Frontal cortex (tissue), 4 donors: ENCODE results near the gene FUNDC2. TPM values are rescaled to one million over a fixed set of nuclear protein-coding genes. Genes with fewer than 3 reads are reported as not detected.

Experiments used
- DNase-seq, 2 donors: peaks; one replicate each; pipeline ENCODE4 v3.0.0; 2012; ENCODE audit warnings: low spot score in 2 of 2
- FAIRE-seq: peaks from 2 replicates; lab custom pipeline; 2012; peaks lifted over from hg19 to GRCh38; lab: Jason Lieb, UNC
- total RNA-seq: library from RNA; depleted of rRNA; stranded (reverse); fragments of >200 nt; gene quantifications from one replicate; pipeline ENCODE4 v1.2.3, GENCODE V29; 2014
- donor health status: control.
- donor health status: control.
- donor health status: control.

Gene FUNDC2
- total RNA-seq, 1 donor from 2014 or later = 28.9 TPM

- no peak for DNase-seq
- FAIRE-seq = no peak
Observed at GRCh38 chrX:155022585-155022984, 4.1 kb upstream of the FUNDC2 start, which contains the start of gene F8. Gene F8, minus strand, starts transcription at chrX:155022723. Its CDS starts 171 bp downstream, at chrX:155022552.

GRCh38 chrX:155023907-155024833 lies 2.5 kb upstream of the FUNDC2 start:
- DNase-seq (no peak), FAIRE-seq (no peak)

- DNase-seq (no peak), FAIRE-seq (no peak)
Observed at GRCh38 chrX:155026420-155026726, 271 bp upstream of the FUNDC2 start.

GRCh38 chrX:155027509-155028066 lies 944 bp downstream of the FUNDC2 start:
- DNase-seq (no peak), FAIRE-seq (no peak)

GRCh38 chrX:155028129-155028528 lies 1.5 kb downstream of the FUNDC2 start:
- DNase-seq (no peak), FAIRE-seq (no peak)

GRCh38 chrX:155028877-155029291 lies 2.2 kb downstream of the FUNDC2 start:
- FAIRE-seq (no peak), DNase-seq (no peak)

GRCh38 chrX:155031657-155032056 lies 5.0 kb downstream of the FUNDC2 start:
- no peak for FAIRE-seq

GRCh38 chrX:155035688-155036087 lies 9.0 kb downstream of the FUNDC2 start:
- DNase-seq = no peak
- FAIRE-seq = no peak

More at GRCh38 chrX:155031657-155032056, 5.0 kb downstream of the FUNDC2 start:
- no peak for DNase-seq

GRCh38 chrX:155046129-155046810 lies 19.6 kb downstream of the FUNDC2 start:
- DNase-seq = no peak
- no peak for FAIRE-seq

GRCh38 chrX:155046811-155047528 lies 20.3 kb downstream of the FUNDC2 start:
- FAIRE-seq = no peak
- DNase-seq = no peak

GRCh38 chrX:155048977-155049619 lies 22.5 kb downstream of the FUNDC2 start:
- no peak for FAIRE-seq
- no peak for DNase-seq

- FAIRE-seq = no peak
- no peak for DNase-seq
Observed at GRCh38 chrX:155052738-155053498, 26.3 kb downstream of the FUNDC2 start.

GRCh38 chrX:155053656-155054055 lies 27.0 kb downstream of the FUNDC2 start:
- FAIRE-seq = no peak

GRCh38 chrX:155054255-155054654 lies 27.6 kb downstream of the FUNDC2 start:
- DNase-seq = no peak
- FAIRE-seq = no peak

More at GRCh38 chrX:155053656-155054055, 27.0 kb downstream of the FUNDC2 start:
- DNase-seq = no peak

- no peak for DNase-seq
- no peak for FAIRE-seq
Observed at GRCh38 chrX:155055494-155055893, 28.9 kb downstream of the FUNDC2 start.

- DNase-seq (no peak), FAIRE-seq (no peak)
Observed at GRCh38 chrX:155056471-155056870, 29.8 kb downstream of the FUNDC2 start.

GRCh38 chrX:155056877-155057792 lies 30.5 kb downstream of the FUNDC2 start:
- DNase-seq (peak in 1 of 2 donors; percentile 33), FAIRE-seq (no peak)

- FAIRE-seq (no peak), DNase-seq (no peak)
Observed at GRCh38 chrX:155061760-155062159, 35.1 kb downstream of the FUNDC2 start.
